Anterior cingulate cortex (tissue), 58 donors: Measurements from ENCODE around the gene CFDP1.

Experiments used
- DNase-seq, 58 donors: peaks; one replicate each; lab custom pipeline; 2025; lab: John Stamatoyannopoulos, UW

The CFDP1 gene

GRCh38 chr16:75432828-75433731 is at the start of gene CFDP1:
Gene CFDP1, minus strand, starts transcription at chr16:75433503. Its CDS starts 151 bp downstream, at chr16:75433352.
- peak; percentile 61 to 97 (median 92) for DNase-seq

- DNase-seq = peak in 2 of 58 donors; percentile 12 to 46
These were observed 49.3 kb upstream of the CFDP1 start for GRCh38 chr16:75482434-75483205.

DNA sequence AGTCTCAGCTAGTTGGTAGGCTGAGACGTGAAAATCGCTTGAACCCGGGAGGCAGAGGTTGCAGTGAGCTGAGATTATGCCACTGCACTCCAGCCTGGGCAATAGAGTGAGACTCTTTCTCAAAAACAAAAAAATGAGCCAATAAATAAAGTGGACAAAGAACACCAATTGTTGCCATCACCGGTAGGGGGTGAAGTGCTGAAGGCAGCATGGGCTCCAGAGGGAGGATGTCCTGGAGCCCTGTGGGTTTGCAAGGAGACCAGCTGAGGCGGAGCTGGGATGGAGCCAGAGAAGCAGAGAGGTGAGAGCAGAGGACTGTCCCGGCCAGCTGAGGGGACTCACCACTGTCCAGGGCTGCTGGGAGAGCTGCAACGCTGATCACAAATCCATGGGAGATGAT is 48.2 kb upstream of the CFDP1 start:
- no peak for DNase-seq

- no peak for DNase-seq
These were observed 46.2 kb upstream of the CFDP1 start for GRCh38 chr16:75479421-75479990.

GRCh38 chr16:75478480-75479345 is 45.4 kb upstream of the CFDP1 start:
- DNase-seq = no peak

GRCh38 chr16:75477680-75478473 is 44.6 kb upstream of the CFDP1 start:
- DNase-seq = no peak

GRCh38 chr16:75476817-75477216 is 43.5 kb upstream of the CFDP1 start:
- DNase-seq = no peak

DNA sequence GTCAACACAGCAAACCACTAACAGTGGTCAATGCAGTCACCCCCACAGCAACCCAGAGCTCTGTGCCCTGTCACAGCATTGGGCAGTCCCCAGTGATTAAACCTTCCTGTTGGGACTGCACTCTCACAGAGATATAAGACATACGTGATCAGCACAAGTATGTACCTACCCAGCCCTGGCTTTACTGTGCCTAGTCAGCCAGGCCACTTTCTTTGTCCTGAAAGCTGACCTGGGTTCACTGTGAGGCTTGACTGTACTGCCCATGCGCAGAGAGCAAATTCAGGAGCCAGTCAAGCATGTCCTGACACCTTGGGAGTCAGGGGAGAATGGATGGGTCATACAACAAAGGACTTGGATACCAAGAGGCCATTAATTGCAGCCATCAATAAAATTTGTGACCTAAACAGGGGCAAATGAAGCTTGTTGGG is 42.1 kb upstream of the CFDP1 start:
- no peak for DNase-seq

DNA sequence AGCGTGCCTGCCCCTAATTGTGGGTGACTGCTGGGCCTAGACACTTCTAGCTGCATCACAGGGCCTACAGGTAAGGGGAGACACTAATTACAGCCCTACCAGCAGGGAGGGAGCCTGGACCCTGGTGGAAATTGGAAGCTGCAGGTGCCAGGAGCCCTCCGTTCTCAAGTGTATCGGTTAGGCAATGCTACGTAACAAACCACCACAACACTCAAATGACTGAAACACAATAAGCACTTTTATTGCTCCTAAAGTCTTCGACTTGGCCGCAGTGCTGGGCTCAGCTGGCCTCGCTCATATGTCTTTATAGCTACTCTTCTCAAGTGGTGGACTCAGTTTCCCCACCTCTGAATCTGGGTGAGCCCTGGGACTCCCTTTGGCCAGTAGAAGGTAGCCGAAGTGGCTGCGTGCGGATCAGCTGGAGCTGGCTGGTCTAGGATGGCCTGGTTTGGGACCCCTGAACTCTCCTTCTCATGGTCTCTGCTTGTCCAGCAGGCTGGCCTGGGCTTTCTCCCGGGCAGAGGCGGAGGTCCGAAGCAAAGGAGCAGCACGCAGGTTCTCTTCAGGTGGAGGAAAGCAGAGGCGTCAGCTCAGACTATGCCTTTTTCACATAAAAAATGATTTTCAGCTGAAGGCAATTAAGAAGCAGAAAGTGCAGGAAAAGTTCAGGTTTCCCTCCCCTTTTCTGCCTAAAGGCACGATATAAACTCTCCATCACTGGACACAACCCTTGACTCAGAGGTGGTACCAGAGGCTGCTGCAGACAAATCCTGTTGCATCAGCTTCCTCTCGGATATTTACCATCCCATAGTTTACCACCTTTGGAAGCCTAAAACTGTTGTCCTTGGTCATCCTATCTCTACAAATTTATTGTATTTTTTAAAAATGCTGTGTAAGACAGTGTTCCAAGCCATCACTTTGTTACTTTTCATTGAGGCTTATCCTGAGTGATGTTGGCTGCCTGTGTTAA is 39.9 kb upstream of the CFDP1 start:
- DNase-seq = no peak

DNA sequence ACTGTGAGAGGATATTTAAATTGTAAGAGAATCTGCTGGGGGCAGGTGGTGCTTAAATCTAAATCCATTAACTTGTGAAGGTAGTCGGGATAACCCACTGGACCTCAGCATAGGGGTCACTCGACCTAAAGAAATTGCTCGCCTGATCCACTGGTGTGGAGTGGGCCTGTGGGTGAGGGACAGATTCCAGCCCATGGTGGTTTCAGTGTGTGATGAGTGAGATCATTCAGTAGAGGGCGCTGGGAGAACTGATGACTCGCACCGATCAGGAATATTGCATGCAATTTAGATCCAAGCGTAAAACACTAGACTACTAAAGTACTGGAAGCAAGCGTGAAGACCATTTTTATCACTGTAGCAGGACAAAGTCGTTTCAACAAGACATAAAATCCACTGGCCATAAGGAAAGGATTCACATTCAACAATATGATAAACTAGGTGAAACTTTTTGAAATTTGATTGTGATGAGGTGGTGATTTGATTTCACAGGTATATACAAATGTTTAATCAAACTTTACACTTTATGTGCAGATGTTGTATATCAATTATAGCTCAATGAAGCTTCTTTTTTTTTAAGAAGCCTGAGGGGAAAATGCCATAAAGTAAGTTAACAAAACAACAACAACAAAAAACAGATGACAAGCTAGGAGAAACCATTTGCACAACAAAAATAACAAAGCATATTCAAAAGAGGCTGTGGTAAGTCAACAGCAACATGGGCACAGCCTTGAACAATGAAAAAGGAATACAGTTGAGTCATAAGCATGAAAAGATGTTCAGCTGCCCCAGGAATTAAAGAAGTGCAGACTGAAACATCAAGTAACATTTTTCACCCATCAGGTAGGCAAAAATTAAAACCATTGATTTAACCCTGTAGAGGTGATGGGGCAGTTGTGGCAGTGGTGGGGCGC is 38.7 kb upstream of the CFDP1 start:
- DNase-seq = peak in 52 of 58 donors; percentile 7 to 72 (median 41)

GRCh38 chr16:75466760-75467159 is 33.5 kb upstream of the CFDP1 start:
- DNase-seq = no peak

DNA sequence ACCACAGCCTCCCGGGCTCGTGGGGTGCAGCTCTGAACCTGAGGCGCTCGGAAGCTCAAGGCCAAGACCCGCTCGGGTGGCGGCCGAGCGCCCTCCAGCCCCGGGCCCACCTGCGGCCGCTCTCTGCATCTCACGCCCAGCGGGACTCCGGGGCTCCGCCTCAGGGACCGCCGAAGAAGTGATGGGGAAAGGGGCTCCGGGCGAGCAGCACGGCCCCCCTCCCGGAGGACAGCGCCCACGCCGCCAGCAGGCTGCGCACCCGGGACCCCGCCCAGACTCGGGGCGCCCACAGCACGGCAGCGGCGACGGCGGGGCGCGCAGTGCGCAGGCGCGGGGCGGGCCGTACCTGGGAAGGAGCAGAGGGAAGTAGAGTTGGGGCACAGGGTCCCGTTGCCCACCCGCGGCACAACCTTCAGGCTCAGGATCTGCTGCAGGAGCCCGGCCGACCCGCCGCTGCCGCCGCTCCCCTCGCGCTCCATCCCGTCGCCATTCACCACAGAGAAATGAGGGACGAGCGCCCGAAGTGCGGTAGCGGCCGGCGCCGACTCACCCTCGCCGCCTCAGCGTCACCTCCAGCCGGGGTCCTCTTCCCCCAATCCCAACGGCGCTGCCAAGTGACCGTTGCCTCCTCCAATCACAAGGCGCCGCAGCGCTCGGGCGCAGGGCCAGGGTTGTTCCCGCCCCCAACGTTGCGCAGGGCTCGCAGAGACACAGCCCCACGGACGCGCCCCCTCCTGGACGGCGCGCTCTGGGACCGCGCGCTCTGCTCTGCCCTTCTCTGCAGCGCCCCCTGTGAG is 31.0 kb upstream of the CFDP1 start, which contains the start of gene TMEM170A:
TSS of gene TMEM170A (minus strand) at position 568 of the 797 bp plus-strand sequence. CDS start at position 479, 89 bp downstream.
- DNase-seq = peak; percentile 81 to 99 (median 98)

- peak in 41 of 58 donors; percentile 11 to 79 (median 44) for DNase-seq
These were observed 30.3 kb upstream of the CFDP1 start for GRCh38 chr16:75463389-75464121.

DNA sequence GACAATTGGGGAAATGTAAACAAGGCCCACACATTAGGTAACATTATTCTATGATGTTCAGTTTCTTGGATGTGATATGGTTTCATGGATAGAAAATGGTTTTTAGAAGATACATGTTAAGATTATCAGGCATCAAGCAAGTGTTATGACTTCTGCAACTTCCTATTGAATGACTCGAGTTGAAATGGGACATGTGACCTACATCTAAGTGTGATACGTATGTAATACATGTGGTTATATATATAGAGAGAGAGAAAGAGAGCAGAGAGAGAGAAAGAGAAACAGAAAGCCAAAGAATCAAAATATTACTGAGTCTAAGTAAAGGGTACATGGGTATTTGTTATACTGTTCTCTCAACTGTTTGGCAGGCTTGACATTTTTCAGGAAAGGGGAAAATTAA is 29.5 kb upstream of the CFDP1 start:
- DNase-seq = no peak

DNA sequence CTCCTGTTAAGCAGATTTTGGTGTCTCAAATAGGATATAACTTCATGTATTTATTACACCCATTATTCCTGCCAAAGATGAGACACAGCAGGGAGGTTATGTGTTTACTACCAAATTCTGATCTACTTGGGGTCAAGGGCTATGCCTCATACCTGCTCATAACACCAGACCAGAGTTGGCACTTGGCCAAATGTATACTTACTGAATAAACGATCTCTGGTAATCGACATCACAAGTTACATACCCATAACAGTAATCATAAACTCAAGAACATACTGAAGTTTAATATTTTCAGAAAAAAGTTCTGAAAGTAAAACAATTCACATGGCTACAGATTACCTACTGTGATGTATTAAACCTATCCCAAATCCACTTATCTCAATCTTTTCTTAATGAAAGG is 28.3 kb upstream of the CFDP1 start:
- DNase-seq = no peak
